HL-60 (cell line): ENCODE measurements around the gene SIGLEC6.
A peak's percentile ranks its signal among the peaks of the same experiment; 100 is the strongest.

Experiments
- DNase-seq, 2 experiments: peaks; one replicate each; pipeline ENCODE4 v3.0.0-alpha.2; 2010 to 2020; ENCODE audit warnings: low read depth in 1 of 2, low spot score in 1 of 2
- H3K27ac ChIP-seq: fragments of 250-450 bp; sonication (Bioruptor Pico); replicated peaks from 2 replicates; pipeline ENCODE4 v1.5.1; 2020; ENCODE audit warnings: mild to moderate bottlenecking, moderate library complexity
- H3K27me3 ChIP-seq: fragments of 250-450 bp; sonication (Bioruptor Pico); 2 replicates; pipeline ENCODE4 v1.5.1; 2021; ENCODE audit warnings: mild to moderate bottlenecking, moderate library complexity; ENCODE audit not compliant: insufficient read depth, poor library complexity, severe bottlenecking
- H3K4me3 ChIP-seq: replicated peaks from 2 replicates; pipeline ENCODE4 v1.5.1; 2011; ENCODE audit warnings: mild to moderate bottlenecking, control low read depth, low read length; ENCODE audit not compliant: insufficient read depth
- CTCF ChIP-seq: IDR thresholded peaks from one replicate; pipeline ENCODE4 v1.5.1; 2011; ENCODE audit warnings: low read length, control low read depth, inconsistent platforms; ENCODE audit not compliant: insufficient read depth
- GABPA ChIP-seq: IDR thresholded peaks from 2 replicates; pipeline ENCODE4 v1.6.1; 2012; ENCODE audit warnings: low read depth
- POLR2AphosphoS5 ChIP-seq: IDR thresholded peaks from 2 replicates; pipeline ENCODE4 v1.6.1; 2012; ENCODE audit warnings: low read depth
- REST ChIP-seq: IDR thresholded peaks from 2 replicates; pipeline ENCODE4 v1.6.1; 2012; ENCODE audit warnings: low read depth; ENCODE audit not compliant: insufficient replicate concordance
- SPI1 ChIP-seq: IDR thresholded peaks from 2 replicates; pipeline ENCODE4 v1.6.1; 2012; ENCODE audit warnings: low read depth, mild to moderate bottlenecking, borderline replicate concordance

Gene SIGLEC6

GRCh38 chr19:51559240-51559639 is 27.8 kb upstream of the SIGLEC6 start:
- TF ChIP-seq POLR2AphosphoS5 (no peak), REST (no peak), GABPA (no peak), SPI1 (no peak), CTCF (no peak)
- no peak overlapping the region for H3K4me3 ChIP-seq
- H3K27ac ChIP-seq = no peak overlapping the region
- DNase-seq = peak in 1 of 2 experiments; percentile 10
- H3K27me3 ChIP-seq = no peaks in the 10 kb centered on the region

- H3K27me3 ChIP-seq = no peaks in the 10 kb centered on the region
- peak; percentile 43 to 54 for DNase-seq
- TF ChIP-seq REST (peak; percentile 100), CTCF (no peak), POLR2AphosphoS5 (no peak)
- H3K4me3 ChIP-seq = no peak overlapping the region
- H3K27ac ChIP-seq = no peak overlapping the region
Observed at GRCh38 chr19:51552996-51553725, 21.7 kb upstream of the SIGLEC6 start.

GRCh38 chr19:51552608-51552995 is 21.1 kb upstream of the SIGLEC6 start:
- DNase-seq = no peak
- Histone ChIP-seq H3K4me3 (no peak overlapping the region), H3K27ac (no peak overlapping the region), H3K27me3 (no peaks in the 10 kb centered on the region)
- TF ChIP-seq SPI1 = no peak
- TF ChIP-seq CTCF = no peak
- no peak for TF ChIP-seq GABPA
- TF ChIP-seq REST = no peak
- TF ChIP-seq POLR2AphosphoS5 = no peak
